Ishikawa (cell line): ENCODE results near the gene SRRM5.

Experiments
- CREB1 ChIP-seq: IDR thresholded peaks from 2 replicates; pipeline ENCODE4 v1.6.1; 2012; ENCODE audit warnings: low read depth
- EP300 ChIP-seq: IDR thresholded peaks from 2 replicates; pipeline ENCODE4 v1.6.1; 2012; ENCODE audit warnings: borderline replicate concordance
- RAD21 ChIP-seq: IDR thresholded peaks from 2 replicates; pipeline ENCODE4 v1.6.1; 2012; ENCODE audit warnings: low read depth
- TAF1 ChIP-seq: IDR thresholded peaks from 2 replicates; pipeline ENCODE4 v1.6.1; 2012; ENCODE audit warnings: low read depth, mild to moderate bottlenecking
- TCF12 ChIP-seq: IDR thresholded peaks from 2 replicates; pipeline ENCODE4 v1.6.1; 2012; ENCODE audit warnings: low read depth
- TEAD4 ChIP-seq: IDR thresholded peaks from 2 replicates; pipeline ENCODE4 v1.6.1; 2012
- TF ChIP-seq, protein P1 (sequence below): IDR thresholded peaks from 2 replicates; pipeline ENCODE4 v1.6.1; 2012
- TF ChIP-seq, protein P2 (sequence below): IDR thresholded peaks from 2 replicates; pipeline ENCODE4 v1.6.1; 2012

DNA sequence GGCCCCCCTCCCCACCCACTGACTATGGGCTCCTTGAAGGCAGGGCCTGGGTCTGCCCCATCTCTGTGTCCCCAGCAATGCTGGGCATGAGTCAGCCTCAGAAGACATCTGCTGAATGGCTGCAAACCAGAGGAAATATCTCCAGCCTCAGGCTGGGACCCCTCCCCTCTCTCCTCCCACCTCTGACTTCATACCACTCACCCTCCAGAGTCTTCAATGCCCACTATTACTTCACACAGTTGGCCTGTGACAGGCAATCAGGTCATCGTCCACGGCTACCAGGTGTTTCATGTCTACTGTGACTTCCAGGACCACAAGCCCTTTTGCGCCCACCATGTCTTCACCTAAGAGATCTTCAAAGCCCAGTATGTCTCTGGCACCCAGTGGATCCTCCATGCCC, at the start of gene SRRM5:
- TF ChIP-seq TCF12, result no peak
- TF ChIP-seq, protein P1, sequence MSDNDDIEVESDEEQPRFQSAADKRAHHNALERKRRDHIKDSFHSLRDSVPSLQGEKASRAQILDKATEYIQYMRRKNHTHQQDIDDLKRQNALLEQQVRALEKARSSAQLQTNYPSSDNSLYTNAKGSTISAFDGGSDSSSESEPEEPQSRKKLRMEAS, result no peak
- no peak for TF ChIP-seq CREB1
- no peak for TF ChIP-seq EP300
- TF ChIP-seq RAD21, result no peak
- TF ChIP-seq, protein P2, sequence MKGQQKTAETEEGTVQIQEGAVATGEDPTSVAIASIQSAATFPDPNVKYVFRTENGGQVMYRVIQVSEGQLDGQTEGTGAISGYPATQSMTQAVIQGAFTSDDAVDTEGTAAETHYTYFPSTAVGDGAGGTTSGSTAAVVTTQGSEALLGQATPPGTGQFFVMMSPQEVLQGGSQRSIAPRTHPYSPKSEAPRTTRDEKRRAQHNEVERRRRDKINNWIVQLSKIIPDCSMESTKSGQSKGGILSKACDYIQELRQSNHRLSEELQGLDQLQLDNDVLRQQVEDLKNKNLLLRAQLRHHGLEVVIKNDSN, result no peak
- TF ChIP-seq TAF1, result no peak
- no peak for TF ChIP-seq TEAD4
